Measurements from ENCODE around the gene TTC9C.
"Not testable (repeated sequence)": the region's sequence is repeated elsewhere in the genome, so short reads cannot be mapped to it uniquely, and the experiment has no call there.

TTC9C gene, protein sequence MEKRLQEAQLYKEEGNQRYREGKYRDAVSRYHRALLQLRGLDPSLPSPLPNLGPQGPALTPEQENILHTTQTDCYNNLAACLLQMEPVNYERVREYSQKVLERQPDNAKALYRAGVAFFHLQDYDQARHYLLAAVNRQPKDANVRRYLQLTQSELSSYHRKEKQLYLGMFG

DNA sequence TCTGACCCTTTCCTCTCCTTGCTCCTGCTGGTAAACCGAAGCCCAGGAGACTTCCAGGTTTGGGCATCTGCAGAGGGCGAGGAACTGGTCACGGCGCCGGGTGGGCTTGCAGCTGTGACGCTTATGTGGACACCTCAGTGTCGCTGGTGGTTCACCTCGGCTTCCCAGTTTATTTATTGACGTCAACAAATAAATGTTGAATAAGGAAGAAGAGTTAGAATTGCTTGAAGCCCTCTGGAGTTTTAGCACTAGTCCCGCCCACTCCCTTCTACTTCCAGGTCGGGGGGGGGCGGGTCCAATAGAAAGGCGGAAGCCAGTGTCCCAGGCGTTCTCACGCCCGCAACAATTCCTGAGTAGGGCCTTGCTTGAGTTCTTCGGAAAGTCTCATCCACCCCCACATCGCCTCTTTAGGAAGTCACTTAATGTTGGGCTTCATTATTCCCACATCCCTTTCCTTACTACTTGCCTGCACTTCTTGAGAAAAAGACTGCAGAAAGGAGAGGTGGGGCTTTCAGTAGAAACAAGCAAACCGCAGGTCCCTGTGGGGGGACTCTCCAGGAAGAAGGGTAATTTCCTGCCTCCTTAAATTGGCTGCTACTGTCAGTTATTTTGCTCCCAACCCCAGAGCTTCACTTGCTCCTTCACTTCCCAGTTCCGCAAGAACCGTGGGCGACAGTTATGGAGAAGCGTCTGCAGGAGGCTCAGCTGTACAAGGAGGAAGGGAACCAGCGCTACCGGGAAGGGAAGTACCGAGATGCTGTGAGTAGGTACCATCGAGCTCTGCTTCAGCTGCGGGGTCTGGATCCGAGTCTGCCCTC is at the start of gene TTC9C:
Gene TTC9C, plus strand, starts transcription at position 316 of the 818 bp plus-strand sequence. Its CDS starts 363 bp downstream, at position 679.
- peak; percentile 74 for DNase-seq

DNA sequence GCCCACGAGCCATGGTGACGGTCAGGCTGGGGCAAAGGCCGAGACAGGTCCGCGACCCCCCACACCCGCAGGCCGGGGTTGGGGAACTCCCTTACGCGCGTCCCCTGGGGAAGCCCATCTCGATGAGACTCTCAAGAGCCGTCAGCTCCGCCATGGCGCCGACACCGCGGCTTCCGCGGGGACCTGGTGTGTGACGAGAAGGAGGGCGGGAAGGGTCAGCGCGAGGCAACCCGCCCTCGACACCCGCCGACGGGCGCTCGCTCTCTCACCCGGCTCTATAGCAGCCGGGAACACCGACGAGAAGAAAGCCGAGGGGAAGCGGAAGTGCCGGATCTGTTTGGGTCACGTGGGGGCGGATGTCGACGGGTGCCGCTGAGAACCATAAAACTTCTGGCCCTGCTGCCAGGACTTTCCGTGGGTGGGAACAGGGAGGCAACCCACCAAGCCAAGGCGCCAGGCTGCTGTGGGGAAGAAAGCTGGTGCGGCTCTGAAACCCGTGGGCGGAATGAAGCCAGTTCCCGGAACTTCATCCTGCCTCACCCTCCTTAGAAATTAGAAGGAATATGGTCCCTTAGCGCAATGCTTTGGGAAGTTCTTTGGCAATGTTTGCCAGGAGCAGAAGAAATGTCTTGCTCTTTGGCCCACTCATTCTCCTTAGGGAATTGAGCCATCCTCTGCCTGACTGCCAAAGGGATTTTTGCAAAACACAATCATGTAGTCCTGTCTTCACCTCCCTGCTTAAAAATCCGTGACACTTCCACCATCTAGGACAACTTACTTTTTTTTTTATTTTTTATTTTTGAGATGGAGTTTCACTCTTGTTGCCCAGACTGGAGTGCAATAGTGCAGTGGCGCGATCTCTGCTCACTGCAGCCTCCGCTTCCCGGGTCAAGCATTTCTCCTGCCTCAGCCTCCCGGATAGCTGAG is 49.3 kb upstream of the TTC9C start, which contains the start of gene UBXN1:
Gene UBXN1, minus strand, starts transcription at position 304 of the 927 bp plus-strand sequence. Its CDS starts 150 bp downstream, at position 154.
- DNase-seq, result peak; percentile 83

DNA sequence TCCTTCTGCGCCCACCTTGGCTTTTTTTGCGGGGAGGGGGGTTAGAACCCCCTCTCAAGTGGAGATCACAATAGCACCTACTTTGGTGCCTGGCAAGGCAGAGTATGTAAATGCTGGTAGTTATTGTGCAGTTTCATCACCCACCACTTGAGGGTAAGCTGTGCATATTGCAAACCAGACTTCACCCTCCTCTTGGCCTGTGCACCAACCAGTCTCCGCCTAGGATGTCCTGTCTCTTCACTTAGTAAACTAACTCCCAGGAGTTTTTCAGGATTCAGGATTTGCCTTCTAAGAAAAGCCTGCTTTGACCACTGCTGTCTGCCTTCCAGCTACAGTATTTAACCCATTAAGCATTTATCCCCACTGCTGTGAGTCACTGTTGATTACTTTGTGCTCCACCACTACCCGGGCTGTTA is 47.5 kb upstream of the TTC9C start:
- DNase-seq, result peak; percentile 28

DNA sequence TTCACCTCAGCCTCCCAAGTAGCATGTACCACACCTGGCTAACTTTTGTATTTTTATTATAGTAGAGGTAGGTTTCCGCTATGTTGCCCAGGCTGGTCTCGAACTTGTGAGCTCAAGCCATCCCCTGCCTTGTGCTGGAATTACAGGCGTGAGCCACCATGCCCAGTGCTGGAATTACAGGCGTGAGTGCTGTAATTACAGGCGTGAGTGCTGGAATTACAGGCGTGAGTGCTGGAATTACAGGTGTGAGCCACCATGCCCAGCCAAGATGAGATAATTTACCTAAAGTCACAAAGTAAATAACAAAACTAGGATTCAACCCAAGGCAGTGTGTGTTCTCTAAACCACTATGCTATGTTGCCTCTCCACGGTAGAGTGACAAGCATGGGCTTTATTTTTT is 45.8 kb upstream of the TTC9C start:
- no peak for DNase-seq

DNA sequence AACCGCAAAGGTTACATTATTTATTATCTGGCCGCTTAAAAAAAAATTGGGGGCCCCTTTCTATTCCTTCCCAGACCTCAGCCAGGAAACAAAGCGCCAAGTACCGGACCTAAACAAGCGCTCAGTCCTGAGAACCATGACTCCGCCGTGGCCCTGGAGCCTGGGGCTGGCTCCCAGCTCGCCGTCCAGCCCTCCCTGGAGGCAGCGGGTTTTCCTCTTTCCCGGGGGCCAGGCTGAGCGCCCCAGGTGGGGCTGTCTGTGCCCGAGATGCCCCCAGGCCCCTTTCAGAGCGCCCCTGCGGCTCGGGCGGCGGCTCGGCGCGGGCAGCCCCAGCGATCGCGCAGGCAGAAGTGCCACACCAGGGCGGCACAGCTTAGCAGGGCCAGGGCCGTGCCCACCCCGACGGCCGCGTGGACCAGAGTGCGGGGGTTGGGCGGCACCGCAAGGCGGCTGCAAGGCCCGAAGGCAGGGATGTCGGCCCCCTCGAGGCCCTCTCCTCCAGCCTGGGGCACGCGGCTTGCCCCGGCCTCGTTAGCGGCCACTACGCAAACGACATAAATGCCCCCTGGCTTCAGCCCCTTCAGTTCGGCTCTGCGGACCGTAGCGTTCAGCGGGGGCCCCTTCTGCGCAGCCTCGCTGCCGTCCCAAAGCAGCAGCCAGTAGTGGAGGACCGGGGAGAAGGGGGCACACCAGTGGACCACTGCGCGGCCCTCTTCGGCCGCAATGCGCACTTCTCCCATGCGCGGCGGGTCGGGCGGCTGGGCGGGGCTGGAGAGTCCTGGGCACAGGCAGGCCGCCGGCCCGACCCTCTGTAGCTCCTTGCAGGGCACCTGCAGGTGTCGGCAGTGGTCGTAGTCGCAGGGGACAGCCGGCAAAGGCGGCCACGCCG is 40.5 kb upstream of the TTC9C start:
- DNase-seq, result no peak

DNA sequence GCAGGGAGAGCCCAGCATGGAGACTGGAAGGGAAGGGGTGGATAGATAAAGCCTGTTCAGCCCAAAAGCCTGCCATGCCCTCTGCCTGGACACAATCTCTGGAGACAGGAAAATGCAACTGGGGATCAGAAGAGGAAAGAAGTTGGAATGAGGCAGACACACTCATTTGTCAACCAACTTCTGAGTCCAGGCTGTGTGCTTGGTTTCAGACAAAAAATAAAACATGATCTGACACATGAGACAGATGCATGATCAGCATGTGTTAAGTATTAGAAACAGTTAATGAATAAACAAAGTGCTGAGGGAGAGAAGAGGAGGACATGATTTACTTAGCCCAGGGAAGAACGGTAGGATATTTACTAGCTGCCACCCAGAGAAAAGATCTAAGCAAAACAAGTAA is 39.8 kb upstream of the TTC9C start:
- no peak for DNase-seq

DNA sequence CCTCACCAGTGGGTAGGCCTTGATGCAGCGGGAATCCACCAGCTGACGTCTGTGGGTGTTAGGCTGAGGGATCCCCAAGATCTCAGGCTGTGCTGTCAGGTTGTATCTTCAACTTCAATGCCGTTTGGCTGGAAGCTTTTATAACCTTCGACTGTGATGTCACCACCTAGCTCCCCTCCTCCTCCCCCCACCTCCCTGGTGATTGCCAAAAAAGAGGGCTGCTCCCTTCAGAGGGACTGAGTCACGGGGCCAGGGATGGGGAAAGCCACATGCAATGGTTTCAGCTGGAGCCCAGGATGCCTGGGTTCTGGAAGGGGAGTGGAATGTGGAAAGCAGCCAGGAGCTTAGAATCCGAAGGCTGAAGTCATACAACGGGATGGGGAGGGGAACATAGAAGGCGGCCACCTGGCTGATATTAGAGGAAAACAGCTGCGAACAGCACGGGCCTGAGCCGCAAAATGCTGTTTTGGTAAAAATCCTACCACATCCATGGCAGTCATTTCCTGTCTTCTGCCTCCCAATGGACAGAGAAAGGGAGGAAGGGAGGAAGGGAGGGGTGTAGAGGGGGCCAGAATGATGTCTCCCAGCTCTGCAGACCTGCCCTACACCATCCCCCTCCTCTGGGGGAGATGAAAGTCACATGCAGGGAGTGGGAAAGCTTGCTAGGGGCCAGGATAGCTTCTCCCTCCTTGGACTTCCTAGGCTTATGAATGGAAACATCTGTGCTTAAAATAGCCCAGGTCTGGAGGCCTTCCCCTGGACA is 38.7 kb upstream of the TTC9C start, which contains the start of gene LRRN4CL:
Gene LRRN4CL, minus strand, starts transcription at position 110 of the 763 bp plus-strand sequence. CDS start 1,022 bp downstream, outside the sequence.
- DNase-seq, result no peak

DNA sequence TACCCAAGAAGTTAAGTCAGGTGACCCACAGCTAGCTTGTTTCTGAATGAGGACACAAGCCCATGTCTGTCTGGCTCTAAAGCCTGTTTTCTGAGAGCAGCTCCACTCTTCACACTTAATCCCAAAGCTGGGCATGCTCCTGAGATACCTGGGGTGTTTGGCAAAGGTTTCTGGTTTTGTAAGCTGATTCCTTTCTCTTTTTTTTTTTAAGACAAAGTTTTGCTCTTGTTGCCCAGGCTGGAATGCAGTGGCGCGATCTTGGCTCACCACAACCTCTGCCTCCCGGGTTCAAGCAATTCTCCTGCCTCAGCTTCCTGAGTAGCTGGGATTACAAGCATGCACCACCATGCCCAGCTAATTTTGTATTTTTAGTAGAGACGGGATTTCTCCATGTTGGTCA is 34.7 kb upstream of the TTC9C start:
- not testable (repeated sequence) for DNase-seq

DNA sequence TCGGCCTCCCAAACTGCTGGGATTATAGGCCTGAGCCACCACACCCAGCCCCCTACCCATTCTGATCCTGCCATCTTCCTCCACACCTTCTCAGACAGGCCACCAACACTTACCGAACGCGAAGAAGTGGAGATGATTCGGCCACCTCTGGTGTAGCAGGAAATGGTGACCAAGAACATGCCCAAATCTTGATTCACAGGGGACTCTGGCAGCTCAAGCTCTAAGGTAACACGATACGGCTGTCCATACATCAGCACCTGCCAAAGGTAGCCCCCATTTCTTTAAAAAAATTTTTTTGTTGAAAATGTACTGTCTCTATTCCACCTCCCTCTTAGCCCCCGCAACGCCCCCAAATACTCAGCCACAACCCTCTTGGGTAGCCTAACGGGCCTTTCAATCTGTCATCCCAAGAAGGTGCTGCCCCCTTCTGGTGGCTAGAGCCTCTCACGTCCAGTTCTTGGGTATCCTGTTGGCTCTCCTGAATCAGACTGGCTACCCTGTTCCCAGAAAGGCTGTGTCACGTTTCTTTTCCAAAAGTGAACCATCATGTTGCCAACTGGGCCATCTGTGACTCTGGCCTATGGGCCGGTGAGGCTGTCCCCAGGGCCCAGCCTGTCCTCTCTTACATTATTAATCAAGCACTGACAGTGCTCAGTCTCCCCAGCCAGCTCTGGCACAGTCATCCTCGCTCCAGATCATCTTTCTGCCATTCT is 33.7 kb upstream of the TTC9C start:
- DNase-seq, result peak; percentile 58

DNA sequence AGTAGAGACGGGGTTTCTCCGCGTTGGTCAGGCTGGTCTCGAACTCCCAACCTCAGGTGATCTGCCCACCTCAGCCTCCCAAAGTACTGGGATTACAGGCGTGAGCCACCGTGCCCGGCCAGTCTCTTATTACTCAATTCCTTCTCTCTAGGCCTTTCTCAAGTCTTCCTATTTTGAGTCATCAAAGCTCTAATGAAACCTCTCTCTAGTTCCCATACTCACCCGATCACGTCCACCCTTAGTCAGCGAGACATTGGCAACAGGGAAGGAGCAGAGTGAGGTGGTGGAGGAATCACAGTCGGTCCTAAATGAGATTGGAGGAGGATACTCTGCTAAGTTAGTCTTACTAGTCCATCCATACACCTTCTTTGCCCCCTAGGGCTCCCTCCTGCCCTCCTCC is 26.0 kb upstream of the TTC9C start:
- no peak for DNase-seq

DNA sequence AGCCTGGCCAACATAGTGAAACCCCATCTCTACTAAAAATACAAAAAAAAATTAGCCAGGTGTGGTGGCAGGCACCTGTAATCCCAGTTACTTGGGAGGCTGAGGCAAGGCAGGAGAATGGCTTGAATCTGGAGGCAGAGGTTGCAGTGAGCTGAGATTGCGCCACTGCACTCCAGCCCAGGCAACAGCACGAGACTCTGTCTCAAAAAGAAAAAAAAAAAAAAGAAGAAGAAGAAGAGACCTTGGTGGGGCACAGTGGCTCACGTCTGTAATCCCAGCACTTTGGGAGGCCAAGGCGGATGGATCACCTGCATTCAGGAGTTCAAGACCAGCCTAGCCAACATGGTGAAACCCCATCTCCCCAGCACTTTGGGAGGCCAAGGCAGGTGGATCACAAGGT is 24.4 kb upstream of the TTC9C start:
- not testable (repeated sequence) for DNase-seq

DNA sequence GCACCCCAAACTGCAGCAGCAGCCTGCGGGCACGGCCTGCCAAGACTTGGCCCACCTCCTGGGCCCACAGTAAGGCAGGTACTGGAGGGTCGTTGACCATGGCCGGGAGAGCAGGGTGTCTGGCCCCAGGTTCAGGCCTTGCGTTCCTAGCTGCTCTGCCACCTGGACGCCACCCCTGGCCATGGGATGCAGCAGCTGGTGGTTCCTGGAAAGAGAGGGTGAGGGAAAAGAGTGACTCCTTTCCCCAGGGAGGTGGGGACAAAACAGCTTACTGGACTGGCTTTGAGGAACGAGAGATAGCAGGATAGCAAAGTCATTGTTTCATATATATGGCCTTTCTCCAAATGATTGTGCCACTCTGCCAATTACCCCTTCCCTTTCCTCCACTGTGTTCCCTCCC is 22.9 kb upstream of the TTC9C start:
- no peak for DNase-seq

DNA sequence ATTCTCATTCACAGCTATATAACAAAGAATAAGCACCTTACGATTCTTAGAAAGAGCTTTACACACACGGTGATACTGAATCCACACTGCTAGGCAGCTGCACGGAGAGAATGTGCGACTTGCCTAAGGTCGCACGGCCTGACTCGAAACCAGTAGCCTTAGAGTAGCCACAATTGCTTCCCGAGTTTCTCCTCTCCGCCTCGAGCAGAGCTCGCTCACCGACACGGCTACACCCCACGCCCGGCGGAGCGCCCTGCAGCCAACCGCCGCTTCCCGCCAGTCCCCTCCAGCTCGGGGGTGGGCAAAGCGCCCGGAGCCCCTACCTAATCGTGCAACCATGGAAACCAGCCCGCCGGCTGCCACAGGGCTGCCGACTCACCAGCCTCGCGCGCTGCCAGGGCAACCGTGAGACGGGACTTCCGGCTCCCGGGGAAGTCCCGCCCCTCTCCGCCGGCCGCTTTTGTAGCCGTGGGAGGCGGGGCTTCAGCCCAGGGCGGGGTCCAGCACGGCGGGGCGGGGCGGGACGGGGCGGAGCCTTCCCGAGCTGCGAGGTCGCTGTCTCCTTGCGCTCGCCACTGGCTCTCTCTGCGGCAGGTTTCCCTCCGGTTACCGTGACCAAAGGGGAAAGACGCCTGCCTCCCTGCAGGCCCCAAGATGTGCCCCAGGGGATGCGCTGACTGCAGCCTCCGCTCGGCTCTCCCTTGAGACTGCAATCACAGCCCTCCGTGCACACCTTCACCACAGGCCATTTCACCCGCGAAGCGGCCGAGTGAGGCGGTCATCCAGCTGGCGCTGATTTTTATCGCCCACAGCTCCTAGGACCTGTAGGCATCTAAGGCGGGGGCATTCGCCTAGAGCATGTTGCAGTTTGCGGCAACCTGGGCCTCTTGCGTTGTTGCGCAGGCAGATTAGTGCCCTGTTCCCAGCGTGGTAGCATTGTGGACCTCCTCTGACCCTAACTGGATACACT is 22.1 kb upstream of the TTC9C start:
- peak; percentile 95 for DNase-seq

DNA sequence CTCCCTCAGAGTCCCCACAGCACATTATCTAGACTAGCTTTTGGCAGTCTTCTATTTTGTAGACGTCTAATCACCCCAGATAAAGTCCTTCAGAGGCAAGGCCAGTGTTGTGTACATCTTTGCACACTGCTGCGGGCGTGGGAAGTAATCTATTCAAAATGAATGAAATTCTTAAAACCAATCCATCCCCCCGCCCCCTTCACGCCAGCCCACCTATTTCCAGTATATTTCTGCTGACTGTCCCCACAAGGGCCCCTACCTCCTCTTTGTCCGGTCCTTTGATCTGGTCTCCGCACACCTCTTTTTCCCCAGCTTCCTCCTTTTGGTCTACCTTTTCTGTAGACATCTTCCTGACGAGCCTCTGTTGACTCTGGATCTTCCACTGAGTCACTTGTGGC is 21.4 kb upstream of the TTC9C start:
- DNase-seq, result no peak

DNA sequence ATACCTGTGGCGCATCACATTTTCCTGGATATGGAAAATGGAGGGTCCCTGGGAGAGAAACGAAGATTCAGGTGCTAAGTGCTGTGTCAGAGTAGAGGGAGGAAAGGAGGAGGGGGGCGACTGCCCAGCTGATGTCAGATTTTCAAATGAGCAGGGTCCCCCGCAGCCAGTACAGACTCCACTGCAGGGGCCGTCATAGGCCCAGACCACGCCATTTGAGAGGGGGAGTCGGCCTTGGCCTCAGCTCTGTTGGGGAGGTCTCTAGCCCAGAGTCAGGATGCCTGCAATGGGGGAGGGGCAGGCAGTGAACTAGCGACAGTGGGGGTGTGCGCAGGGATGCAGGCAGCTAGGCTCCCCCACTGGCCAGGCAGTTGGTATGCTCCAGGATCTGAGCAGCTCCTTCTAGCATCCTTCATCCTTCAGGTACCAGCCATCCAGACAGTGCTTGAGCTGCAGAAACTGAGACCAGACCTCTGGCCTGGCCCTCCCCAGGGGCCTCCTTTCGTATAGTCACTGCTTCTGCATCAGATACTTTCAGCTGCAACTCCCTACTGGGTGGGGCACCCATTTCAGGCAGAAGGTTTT is 20.9 kb upstream of the TTC9C start, which contains the start of the genes BSCL2 and GNG3:
Gene BSCL2, minus strand, starts transcription at position 148 of the 585 bp plus-strand sequence. CDS start 229 bp downstream, outside the sequence.
Gene GNG3, plus strand, starts transcription at position 400 of the 585 bp plus-strand sequence. CDS start 620 bp downstream, outside the sequence.
- no peak for DNase-seq

DNA sequence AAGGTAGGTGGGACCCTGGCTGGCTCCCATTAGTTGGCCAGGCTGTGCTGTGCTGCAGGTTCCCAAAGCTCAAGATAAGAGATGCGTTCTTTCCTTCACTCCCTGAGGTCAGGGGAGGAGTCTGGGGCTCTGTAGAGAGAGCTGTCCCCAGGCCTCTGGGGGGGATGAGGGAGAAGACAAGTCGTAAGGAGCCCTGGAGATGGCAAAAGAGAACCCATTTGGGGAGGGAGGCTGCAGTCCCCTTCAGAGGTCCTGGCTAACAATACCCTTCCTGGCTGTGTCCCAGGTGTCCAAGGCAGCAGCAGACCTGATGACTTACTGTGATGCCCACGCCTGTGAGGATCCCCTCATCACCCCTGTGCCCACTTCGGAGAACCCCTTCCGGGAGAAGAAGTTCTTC is 19.9 kb upstream of the TTC9C start:
- no peak for DNase-seq

DNA sequence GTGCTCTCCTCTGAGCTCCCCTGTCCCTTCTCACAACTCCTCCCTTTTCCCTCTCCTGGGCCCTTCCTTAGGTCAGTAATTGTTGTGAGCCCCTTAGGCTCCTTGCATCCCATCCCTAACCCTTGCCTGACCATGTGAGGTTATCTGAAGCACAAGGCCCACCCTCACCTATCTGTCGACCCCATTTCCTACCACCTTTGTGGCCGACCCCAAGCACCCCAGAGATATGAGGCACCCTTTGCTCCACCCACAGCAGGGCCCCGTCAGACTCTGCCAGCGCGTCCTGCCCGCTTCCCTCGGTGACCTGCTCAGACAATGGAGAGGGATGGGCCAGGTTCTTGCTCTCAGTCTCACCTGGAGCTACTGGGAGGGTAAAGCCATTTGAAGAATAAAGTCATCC is 19.5 kb upstream of the TTC9C start:
- DNase-seq, result peak; percentile 60

DNA sequence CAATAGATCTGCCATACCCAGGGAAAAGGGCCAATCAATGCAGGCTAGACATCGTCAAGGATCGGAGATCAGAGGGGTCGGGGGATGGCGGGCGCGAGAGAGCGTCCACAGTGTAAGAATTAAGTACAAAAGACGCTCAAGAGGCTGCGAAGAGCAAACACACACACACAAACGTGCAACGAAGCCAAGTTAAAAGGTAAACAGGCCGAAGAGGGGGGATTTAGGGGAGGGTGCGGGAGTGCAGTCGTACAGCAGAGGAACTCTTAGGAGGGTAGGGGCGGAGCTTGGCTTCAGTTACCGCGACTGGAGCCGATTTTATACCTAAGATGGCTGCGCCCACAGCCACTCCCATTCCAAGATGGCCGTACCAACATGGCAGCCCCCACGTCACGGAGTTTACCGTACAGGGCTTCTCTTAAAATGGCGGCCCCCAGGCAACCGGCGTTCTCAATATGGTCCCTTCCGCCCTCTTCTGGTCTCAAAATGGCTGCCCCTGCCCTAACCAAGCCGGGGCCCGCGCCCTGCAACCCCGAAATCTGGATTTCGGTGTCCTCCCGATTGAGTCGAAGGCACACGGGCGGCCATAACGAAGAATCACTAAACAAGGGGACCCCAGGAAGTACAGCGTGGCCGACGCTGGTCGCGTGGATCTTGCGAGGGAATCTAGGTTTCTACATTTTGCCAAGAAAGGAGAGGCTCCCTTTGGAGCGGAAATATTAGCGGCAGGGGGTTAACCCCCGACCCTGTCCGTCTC is 18.9 kb upstream of the TTC9C start:
- peak; percentile 99 for DNase-seq
